Measurements from ENCODE around the gene PDE4B. TPM values are rescaled to one million over a fixed set of nuclear protein-coding genes. Genes with fewer than 3 reads are reported as not detected.

PDE4B gene
- total RNA-seq, 1 donor from 2014 or later: 3.8 TPM

- DNase-seq (ENCODE audit: low read depth): no peak
- TF ChIP-seq, protein P1, sequence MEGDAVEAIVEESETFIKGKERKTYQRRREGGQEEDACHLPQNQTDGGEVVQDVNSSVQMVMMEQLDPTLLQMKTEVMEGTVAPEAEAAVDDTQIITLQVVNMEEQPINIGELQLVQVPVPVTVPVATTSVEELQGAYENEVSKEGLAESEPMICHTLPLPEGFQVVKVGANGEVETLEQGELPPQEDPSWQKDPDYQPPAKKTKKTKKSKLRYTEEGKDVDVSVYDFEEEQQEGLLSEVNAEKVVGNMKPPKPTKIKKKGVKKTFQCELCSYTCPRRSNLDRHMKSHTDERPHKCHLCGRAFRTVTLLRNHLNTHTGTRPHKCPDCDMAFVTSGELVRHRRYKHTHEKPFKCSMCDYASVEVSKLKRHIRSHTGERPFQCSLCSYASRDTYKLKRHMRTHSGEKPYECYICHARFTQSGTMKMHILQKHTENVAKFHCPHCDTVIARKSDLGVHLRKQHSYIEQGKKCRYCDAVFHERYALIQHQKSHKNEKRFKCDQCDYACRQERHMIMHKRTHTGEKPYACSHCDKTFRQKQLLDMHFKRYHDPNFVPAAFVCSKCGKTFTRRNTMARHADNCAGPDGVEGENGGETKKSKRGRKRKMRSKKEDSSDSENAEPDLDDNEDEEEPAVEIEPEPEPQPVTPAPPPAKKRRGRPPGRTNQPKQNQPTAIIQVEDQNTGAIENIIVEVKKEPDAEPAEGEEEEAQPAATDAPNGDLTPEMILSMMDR (conservative IDR thresholded peaks at IDR 0.05; ENCODE audit: low read depth, low read length): no peak
- H3K4me3 ChIP-seq (ENCODE audit: low read depth, low read length): no peak overlapping the region
Observed at GRCh38 chr1:66247415-66248208, 454.9 kb downstream of the PDE4B start.

DNA sequence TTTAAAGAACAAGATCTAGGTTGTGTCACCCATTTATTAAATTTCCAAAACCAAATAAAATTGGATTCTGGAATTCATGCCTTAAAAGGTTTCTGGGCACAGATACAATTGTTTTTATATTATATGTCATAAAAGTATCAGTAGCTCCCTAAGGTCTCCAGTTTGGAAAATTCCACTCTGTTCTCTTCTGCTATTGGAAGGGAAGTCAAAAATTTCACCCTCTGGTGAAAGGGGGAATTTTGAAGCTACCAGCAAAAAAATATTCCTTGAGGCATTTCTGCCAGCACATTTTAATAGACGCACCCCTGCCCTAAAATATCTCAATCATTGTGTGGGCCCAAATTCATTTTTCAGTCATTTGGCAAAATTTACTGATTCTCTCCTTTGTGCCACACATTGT is 455.6 kb downstream of the PDE4B start:
- TF ChIP-seq, protein P1 (conservative IDR thresholded peaks at IDR 0.05; ENCODE audit: low read depth, low read length): no peak

DNA sequence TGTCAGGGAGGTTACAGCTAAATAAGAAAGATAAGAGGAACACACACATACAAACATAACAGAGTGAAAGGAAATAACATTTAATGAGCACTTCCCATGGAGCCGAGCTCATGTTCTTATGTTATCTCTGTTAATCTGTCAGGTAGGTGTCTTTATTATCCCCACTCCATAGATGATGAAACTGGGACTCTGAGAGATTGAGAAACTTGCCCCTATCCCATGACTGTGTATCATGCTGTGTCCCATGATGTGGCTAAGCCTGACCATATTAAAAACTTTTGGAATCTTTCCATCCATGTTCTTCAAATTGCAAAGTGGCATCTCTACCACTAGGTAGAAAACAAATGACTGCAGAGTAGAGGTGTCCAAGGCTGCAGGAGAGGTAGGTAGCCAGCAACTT is 456.1 kb downstream of the PDE4B start:
- TF ChIP-seq, protein P1 (conservative IDR thresholded peaks at IDR 0.05; ENCODE audit: low read depth, low read length): no peak
- no peak overlapping the region for H3K4me3 ChIP-seq (ENCODE audit: low read depth, low read length)
- no peak for DNase-seq (ENCODE audit: low read depth)

More for the DNA sequence above, 455.6 kb downstream of the PDE4B start:
- no peak overlapping the region for H3K4me3 ChIP-seq (ENCODE audit: low read depth, low read length)
- no peak for DNase-seq (ENCODE audit: low read depth)

DNA sequence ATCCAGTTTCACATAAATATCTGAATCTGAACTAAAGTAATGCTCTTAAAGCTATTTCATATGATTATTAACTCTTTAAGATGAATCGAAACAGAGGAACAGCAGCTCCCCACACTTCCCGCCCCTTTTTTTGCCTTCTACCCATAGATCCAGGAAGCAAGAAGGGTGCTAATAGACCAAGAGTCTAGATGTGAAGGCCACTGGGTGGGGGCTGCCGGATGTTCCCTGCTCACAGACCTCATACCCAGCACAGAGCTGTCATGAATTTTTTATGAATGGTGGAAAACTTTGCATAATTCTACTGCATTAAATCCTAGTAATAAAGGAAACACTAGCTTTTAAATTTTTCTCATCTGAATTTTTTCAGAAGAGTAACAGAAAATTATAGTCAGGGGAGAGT is 457.4 kb downstream of the PDE4B start:
- DNase-seq (ENCODE audit: low read depth): no peak
- no peak overlapping the region for H3K4me3 ChIP-seq (ENCODE audit: low read depth, low read length)
- TF ChIP-seq, protein P1 (conservative IDR thresholded peaks at IDR 0.05; ENCODE audit: low read depth, low read length): no peak

DNA sequence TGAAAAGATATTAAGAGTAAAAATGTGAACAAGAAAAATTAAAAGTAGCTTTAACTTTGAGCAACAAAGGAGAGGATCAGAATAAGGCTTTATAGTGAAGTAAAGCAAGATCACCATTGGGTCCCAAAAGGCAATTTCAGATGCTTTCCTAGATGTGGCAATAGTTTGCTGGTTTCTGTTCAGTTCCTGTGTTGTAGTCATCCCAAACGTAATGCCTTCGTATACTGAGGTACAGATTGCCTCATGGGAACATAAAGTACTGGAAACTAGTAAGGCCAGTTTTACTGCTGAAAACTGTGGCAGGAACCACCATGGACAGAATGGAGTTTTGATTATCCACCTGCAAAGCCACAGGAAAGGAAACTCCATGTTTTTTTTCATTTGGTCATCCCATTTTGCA is 457.8 kb downstream of the PDE4B start:
- TF ChIP-seq, protein P1 (conservative IDR thresholded peaks at IDR 0.05; ENCODE audit: low read depth, low read length): no peak
- no peak for DNase-seq (ENCODE audit: low read depth)
- no peak overlapping the region for H3K4me3 ChIP-seq (ENCODE audit: low read depth, low read length)

GRCh38 chr1:66251546-66251945 is 458.9 kb downstream of the PDE4B start:
- TF ChIP-seq, protein P1 (conservative IDR thresholded peaks at IDR 0.05; ENCODE audit: low read depth, low read length): no peak
- H3K4me3 ChIP-seq (ENCODE audit: low read depth, low read length): no peak overlapping the region
- DNase-seq (ENCODE audit: low read depth): no peak

Data from epithelial cell of proximal tubule (primary cell).